HepG2 (cell line): Measurements from ENCODE around the gene RDH12. TPM values are rescaled to one million over a fixed set of nuclear protein-coding genes. Genes with fewer than 3 reads are reported as not detected.
A peak's percentile ranks its signal among the peaks of the same experiment; 100 is the strongest.

Experiments
- CEBPB ChIP-seq: IDR thresholded peaks from 2 replicates; pipeline ENCODE4 v1.6.1; 2011; ENCODE audit warnings: low read depth, low read length, improper control_type of control experiment, borderline replicate concordance
- E2F1 ChIP-seq: sonication (generic); formaldehyde crosslinking; IDR thresholded peaks from 2 replicates; pipeline ENCODE4 v1.5.0; 2020; ENCODE audit warnings: missing genetic modification reagents
- ETV6 ChIP-seq: sonication (generic); formaldehyde crosslinking; conservative IDR thresholded peaks from 2 replicates; pipeline ENCODE4 v1.4.0; 2020; ENCODE audit warnings: missing genetic modification reagents
- GRHL1 ChIP-seq: sonication (generic); formaldehyde crosslinking; conservative IDR thresholded peaks from 2 replicates; pipeline ENCODE4 v1.8.0; 2022; ENCODE audit warnings: missing genetic modification reagents
- IRX3 ChIP-seq: sonication (generic); formaldehyde crosslinking; IDR thresholded peaks from 2 replicates; pipeline ENCODE4 v1.8.1; 2023; ENCODE audit warnings: mild to moderate bottlenecking, low read depth, missing genetic modification reagents, borderline replicate concordance
- PLSCR1 ChIP-seq: sonication (generic); formaldehyde crosslinking; IDR thresholded peaks from 2 replicates; pipeline ENCODE4 v1.5.0; 2020; ENCODE audit warnings: missing genetic modification reagents, mild to moderate bottlenecking, borderline replicate concordance
- RBM22 ChIP-seq: fragments of 200-400 bp; formaldehyde crosslinking; optimal IDR thresholded peaks from 2 replicates; pipeline ENCODE3; 2017; ENCODE audit warnings: mild to moderate bottlenecking, low read length, moderate library complexity
- RERE ChIP-seq: IDR thresholded peaks from 2 replicates; pipeline ENCODE4 v1.6.1; 2016; ENCODE audit warnings: low read depth, missing genetic modification reagents, missing compliant biosample characterization
- TCF12 ChIP-seq, 2 experiments: fragments of 450-650 bp in 1 of 2; sonication (generic) in 1 of 2; formaldehyde crosslinking in 1 of 2; IDR thresholded peaks; 2 replicates each; pipeline versions ENCODE4 v1.6.1 to v1.8.0; 2017 to 2022; ENCODE audit warnings: antibody characterized with exemption in 1 of 2, mild to moderate bottlenecking in 1 of 2, missing genetic modification reagents in 1 of 2, moderate library complexity in 1 of 2
- ZBTB3 ChIP-seq: sonication (generic); formaldehyde crosslinking; IDR thresholded peaks from 2 replicates; pipeline ENCODE4 v1.4.0; 2020; ENCODE audit warnings: low read depth, mild to moderate bottlenecking, moderate library complexity, missing genetic modification reagents, borderline replicate concordance
- ZNF629 ChIP-seq: sonication (generic); formaldehyde crosslinking; conservative IDR thresholded peaks from 2 replicates; pipeline ENCODE4 v1.5.0; 2020; ENCODE audit warnings: missing genetic modification reagents
- ZNF709 ChIP-seq: sonication (generic); formaldehyde crosslinking; IDR thresholded peaks from 2 replicates; pipeline ENCODE4 v1.5.0; 2020; ENCODE audit warnings: mild to moderate bottlenecking, missing genetic modification reagents
- ZNF780A ChIP-seq: sonication (generic); formaldehyde crosslinking; IDR thresholded peaks from 2 replicates; pipeline ENCODE4 v1.8.0; 2022; ENCODE audit warnings: mild to moderate bottlenecking, missing genetic modification reagents, moderate library complexity
- polyA plus RNA-seq, 8 experiments: library from polyadenylated mRNA; depleted of rRNA in 3 of 8; stranded (reverse) in 7 of 8; unstranded in 1 of 8; fragments of >200 nt; fragmentation: Illumina TruSeq in 4 of 8; extraction: Trizol in 4 of 8; gene quantifications; 2 replicates each; pipeline versions ENCODE4 v1.2.1 to v1.2.3, GENCODE V29; 2011 to 2016; ENCODE audit warnings: low read depth in 4 of 8, missing spikeins in 1 of 8, mixed read lengths in 1 of 8; ENCODE audit not compliant: insufficient read depth in 1 of 8
- total RNA-seq, 5 experiments: library from RNA; depleted of rRNA; stranded (reverse); fragments of >200 nt; fragmentation: Illumina TruSeq; extraction: Trizol; gene quantifications; 2 replicates each; pipeline ENCODE4 v1.2.3, GENCODE V29; 2016; ENCODE audit warnings: low read depth in 1 of 5

Gene RDH12
- total and polyA plus RNA-seq, 2 of the 13 experiments (the other 11 are each of a cell fraction or from before 2014, with no cell fraction given): 1.6 to 2.1 TPM

GRCh38 chr14:67763158-67763822 is 61.6 kb downstream of the RDH12 start (continued):
- TF ChIP-seq GRHL1: no peak
- no peak for TF ChIP-seq ZBTB3
- peak; percentile 97 for TF ChIP-seq CEBPB
- 0 out of 2 replicates have a peak, but pooled peaks have one; percentile 12 for TF ChIP-seq ZNF780A (CRISPR knock-in tag)
- peak; percentile 76 for TF ChIP-seq ZNF629 (CRISPR knock-in tag)
- no peak for TF ChIP-seq ZNF709 (CRISPR knock-in tag)
- no peak for TF ChIP-seq PLSCR1 (CRISPR knock-in tag)
- no peak for TF ChIP-seq IRX3 (CRISPR knock-in tag)
- no peak for TF ChIP-seq ETV6
- TF ChIP-seq E2F1 (CRISPR knock-in tag): no peak
- TF ChIP-seq RBM22: no peak
- no peak for TF ChIP-seq RERE (CRISPR knock-in tag)
- TF ChIP-seq TCF12 (IDR thresholded peaks at IDR 0.05): no peak
- TF ChIP-seq TCF12 (CRISPR knock-in tag; IDR thresholded peaks at IDR 0.05): no peak
